HG03175 (cell line): ENCODE results near the gene UGT1A9.

Experiments
- ATAC-seq: cut with Tn5 transposase; IDR thresholded peaks from one replicate; pipeline ENCODE4 v1.9.1; 2021; ENCODE audit warnings: mild to moderate bottlenecking, moderate library complexity; ENCODE audit not compliant: unreplicated experiment

The UGT1A9 gene

GRCh38 chr2:233814056-233814835 lies 142.5 kb downstream of the UGT1A9 start:
- ATAC-seq = no peak

DNA sequence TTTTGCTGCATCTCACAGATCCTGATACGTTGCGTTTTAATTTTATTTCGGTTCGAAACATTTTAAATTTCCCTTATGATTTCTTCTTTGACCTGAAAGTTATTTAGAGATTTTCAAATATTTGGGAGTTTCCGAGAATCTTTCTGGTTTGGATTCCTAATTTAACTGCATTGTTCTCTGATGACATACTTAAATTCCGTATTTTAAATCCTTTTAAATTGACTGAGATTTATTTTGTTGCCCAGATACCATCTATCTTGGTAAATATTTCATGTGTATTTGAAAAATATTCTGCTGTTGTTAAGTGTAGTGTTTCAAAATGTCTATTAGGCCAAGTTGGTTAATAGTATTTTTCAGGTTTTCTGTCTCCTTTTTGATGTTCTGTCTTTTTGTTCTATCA lies 144.2 kb downstream of the UGT1A9 start:
- ATAC-seq = no peak

- no peak for ATAC-seq
These were observed 144.6 kb downstream of the UGT1A9 start for GRCh38 chr2:233816334-233816733.

GRCh38 chr2:233816771-233817170 lies 145.1 kb downstream of the UGT1A9 start:
- no peak for ATAC-seq

GRCh38 chr2:233817361-233817911 lies 145.7 kb downstream of the UGT1A9 start:
- no peak for ATAC-seq

GRCh38 chr2:233817995-233818638 lies 146.4 kb downstream of the UGT1A9 start:
- ATAC-seq = no peak

DNA sequence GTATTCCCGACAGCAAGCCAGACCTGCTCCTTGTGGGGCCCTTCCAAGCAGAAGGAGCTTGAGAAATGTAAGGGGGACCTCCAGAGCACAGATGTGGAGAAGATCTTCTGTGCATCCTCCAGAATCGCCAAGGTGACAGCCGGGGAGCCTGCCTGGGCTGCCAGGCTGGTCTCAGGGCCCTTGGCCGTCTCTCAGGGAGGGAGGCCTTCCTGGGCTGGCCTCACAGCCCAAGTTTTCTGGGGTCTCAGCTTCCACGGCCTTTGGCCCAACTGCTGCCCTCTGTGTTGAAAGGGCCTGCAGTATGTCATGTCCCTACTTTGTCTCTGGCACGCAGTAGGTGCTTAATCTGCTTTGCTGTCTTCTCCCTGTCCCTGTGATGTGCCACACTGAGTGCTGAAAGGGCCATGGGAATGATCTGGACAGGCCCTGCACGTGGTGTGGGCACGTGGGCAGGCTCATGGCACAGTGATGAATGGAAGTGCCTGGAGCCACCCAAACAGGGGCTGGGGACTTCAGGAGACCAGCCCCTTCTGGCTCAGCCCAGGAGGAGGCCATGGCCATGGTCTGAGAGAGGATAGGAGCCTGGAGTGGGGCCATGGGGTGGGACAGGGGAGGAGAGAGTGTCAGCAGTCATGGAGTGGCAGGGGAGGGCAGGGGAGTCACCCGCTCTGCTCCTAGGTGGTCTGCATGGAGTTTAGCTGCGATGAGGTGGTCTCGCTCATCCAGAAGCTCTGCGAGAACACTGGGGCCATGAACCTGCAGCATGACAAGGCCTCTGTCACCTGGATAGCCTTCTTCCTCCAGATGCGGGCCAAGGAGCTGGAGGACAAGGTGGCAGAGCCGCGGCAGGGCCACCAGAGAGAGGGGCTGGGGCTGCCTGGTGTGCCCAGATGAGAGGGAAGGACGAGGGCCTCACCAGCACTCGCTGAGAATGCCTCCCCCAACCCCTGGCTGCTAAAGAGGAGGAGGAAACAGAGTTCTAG lies 147.2 kb downstream of the UGT1A9 start:
- no peak for ATAC-seq

DNA sequence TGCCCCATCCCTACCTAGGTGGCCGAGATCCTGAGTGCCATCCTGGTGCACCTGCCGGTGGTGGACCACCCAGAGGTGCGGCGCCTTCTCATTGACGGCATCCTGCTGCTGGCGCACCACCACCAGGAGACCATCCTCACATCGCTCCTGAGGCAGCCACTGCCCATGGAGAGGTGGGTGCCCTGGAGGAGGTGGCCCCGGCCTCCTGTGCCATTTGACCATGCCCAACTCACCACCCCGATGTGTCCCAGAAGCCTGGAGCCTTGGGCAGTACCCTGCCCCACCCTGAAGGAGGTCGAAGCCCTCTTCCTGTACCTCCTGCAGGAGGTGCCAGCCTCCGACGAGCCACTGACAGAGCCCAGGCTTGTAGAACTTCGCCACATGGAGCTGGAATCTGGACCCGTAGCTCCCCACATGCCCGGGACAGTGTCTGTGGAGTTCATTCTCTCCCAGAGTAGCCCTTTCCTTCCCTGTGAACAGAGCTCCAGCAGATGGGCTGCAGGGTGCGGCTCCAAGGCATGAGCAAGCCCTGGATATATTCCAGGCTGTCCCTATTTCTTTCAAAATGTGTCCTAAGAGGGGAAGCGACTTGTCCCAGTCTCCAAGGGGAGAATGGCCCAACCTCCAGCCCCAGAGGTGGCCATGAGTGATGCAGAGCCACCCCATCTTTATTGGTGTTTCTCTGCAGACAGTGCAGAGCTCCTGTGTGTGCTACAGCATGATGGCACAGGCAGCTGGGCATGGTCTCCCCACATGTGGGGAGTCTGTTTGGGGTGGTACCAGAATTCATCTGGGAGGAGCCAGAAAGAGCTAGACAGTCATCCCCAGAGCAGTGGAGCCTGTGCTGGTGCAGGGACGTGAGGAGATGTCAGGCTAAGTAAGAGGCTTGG lies 148.4 kb downstream of the UGT1A9 start:
- no peak for ATAC-seq

- ATAC-seq = no peak
These were observed 149.0 kb downstream of the UGT1A9 start for GRCh38 chr2:233820774-233821105.

- ATAC-seq = no peak
These were observed 149.5 kb downstream of the UGT1A9 start for GRCh38 chr2:233821196-233821595.

DNA sequence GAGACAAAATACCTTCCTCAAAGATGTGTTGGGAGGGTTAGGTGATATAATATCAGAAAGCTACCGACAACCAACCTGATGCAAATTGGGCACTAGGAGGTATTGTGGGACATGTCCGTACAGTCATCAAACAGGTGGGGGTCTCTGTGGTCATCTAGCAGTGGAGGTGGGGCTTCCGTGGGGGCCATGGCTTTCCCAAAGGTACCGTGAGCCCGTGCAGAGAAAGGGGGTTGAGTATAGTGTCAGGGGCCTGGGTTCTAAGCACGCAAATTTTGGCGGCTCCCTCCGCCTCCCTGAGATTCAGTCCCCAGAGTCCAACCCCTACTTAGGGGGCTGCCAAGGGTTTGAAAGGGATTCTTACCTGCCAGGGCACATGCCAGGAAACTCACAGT lies 150.0 kb downstream of the UGT1A9 start:
- no peak for ATAC-seq

DNA sequence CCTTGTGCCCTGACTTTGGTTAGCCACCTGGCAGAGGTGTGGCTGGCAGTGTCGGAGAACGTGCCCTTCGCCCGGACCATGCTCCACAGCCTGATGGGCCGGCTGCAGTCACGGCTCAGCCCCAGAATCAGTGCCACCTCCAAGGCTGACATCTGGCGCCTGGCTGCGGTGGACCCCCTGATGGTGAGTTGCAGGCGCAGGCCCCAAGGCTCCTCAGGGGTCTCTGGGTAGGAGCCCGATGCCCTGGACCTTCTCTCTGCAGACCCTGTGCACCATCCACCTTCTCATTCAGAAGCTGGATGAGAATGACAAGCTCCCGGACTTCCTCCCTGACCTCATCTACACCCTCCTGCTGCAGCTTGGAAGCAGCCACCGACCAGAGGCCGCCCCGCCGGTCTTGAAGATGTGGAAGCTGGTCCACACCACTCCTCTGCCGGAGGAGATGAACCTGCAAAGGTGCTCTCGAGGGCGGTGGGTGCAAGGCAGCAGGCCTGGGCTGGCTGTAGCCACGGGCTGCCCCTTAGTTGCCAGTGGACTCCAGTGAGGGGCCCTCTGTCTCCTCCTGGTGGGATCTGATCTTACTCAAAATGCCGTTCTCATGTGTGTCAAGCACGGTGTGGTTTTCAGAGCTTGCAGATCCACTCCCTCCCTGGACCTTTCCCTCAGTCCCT lies 150.5 kb downstream of the UGT1A9 start:
- no peak for ATAC-seq
